Measurements from ENCODE around the gene INAFM1. TPM values are rescaled to one million over a fixed set of nuclear protein-coding genes. Genes with fewer than 3 reads are reported as not detected.
A peak's percentile ranks its signal among the peaks of the same experiment; 100 is the strongest.

INAFM1 gene
- polyA plus RNA-seq, 1 of the 3 experiments (the other 2 are of a cell fraction) = 5.5 TPM

- CTCF ChIA-PET = interaction anchor here (0.7 to 5.2 kb wide), 14 partner anchors 8 to 224 kb away, joined by 3 to 58 read pairs (median 6); partner anchors contain the start of genes DHX34 and INAFM1
- Histone ChIP-seq H3K79me2 (ENCODE audit: insufficient read depth) (no peaks in the 10 kb centered on the region), H3K27ac (ENCODE audit: low read depth in 2 of 2, low read length in 1 of 2) (no peak overlapping the region), H3K4me1 (ENCODE audit: control insufficient read depth in 1 of 2, insufficient read depth in 2 of 2, low read depth in 1 of 2, low read length in 1 of 2) (no peaks in the 10 kb centered on the region), H3K9ac (no peak overlapping the region), H3K9me2 (no peaks in the 10 kb centered on the region), H3F3A (replicated peaks; ENCODE audit: insufficient read depth) (peaks cover 11% of the 10 kb centered on the region), H3K27me3 (ENCODE audit: insufficient read depth) (no peaks in the 10 kb centered on the region), H3K36me3 (replicated peaks in 1 of 2; ENCODE audit: control insufficient read depth in 1 of 2, insufficient read depth in 2 of 2, low read length in 1 of 2) (no peaks in the 10 kb centered on the region), H4K20me1 (ENCODE audit: insufficient read depth) (no peaks in the 10 kb centered on the region), H3K9me3 (no peaks in the 10 kb centered on the region), H3K4me3 (ENCODE audit: low read depth in 2 of 2, low read length in 1 of 2) (no peak overlapping the region), H3K4me2 (no peak overlapping the region), H2AFZ (ENCODE audit: low read depth) (no peak overlapping the region)
- TF ChIP-seq GATA2 (CRISPR knock-in tag; IDR thresholded peaks at IDR 0.05) (no peak), YY1 (IDR thresholded peaks at IDR 0.05; ENCODE audit: low read depth) (no peak)
- WGBS (ENCODE audit: low lambda C conversion rate) = 79% methylated on average over 10 of the region's 10 CpGs
- DNase-seq = no peak
- POLR2A ChIA-PET = no interaction called here
These were observed 8.8 kb downstream of the INAFM1 start for GRCh38 chr19:47283405-47284059.

GRCh38 chr19:47284324-47284899, 9.7 kb downstream of the INAFM1 start:
- H3K4me2 ChIP-seq = no peak overlapping the region
- CTCF ChIA-PET = interaction anchor here (0.7 to 5.2 kb wide), 23 partner anchors 9 to 223 kb away, joined by 3 to 58 read pairs (median 5); partner anchors contain the start of genes DHX34 and INAFM1
- H3K79me2 ChIP-seq (ENCODE audit: insufficient read depth) = no peaks in the 10 kb centered on the region
- H3K27ac ChIP-seq (ENCODE audit: low read depth in 2 of 2, low read length in 1 of 2) = no peak overlapping the region
- DNase-seq = peak; percentile 56
- POLR2A ChIA-PET = no interaction called here
- H3K9ac ChIP-seq = no peak overlapping the region
- H3K27me3 ChIP-seq (ENCODE audit: insufficient read depth) = no peaks in the 10 kb centered on the region
- no peaks in the 10 kb centered on the region for H4K20me1 ChIP-seq (ENCODE audit: insufficient read depth)
- H3K4me1 ChIP-seq (ENCODE audit: control insufficient read depth in 1 of 2, insufficient read depth in 2 of 2, low read depth in 1 of 2, low read length in 1 of 2) = peaks cover 0 to 8% of the 10 kb centered on the region in 2 experiments; a peak in 2 of 4 replicates
- no peaks in the 10 kb centered on the region for H3K9me3 ChIP-seq
- no peaks in the 10 kb centered on the region for H3K36me3 ChIP-seq (replicated peaks in 1 of 2; ENCODE audit: control insufficient read depth in 1 of 2, insufficient read depth in 2 of 2, low read length in 1 of 2)
- TF ChIP-seq CTCF (IDR thresholded peaks at IDR 0.05) (peak; percentile 88), SMC3 (IDR thresholded peaks at IDR 0.05; ENCODE audit: low read depth, low read length) (peak; percentile 46), RXRA (IDR thresholded peaks at IDR 0.05; ENCODE audit: borderline replicate concordance, low read depth) (no peak), PBX3 (IDR thresholded peaks at IDR 0.05) (peak; percentile 73), RFX5 (IDR thresholded peaks at IDR 0.05; ENCODE audit: low read length) (no peak), RAD21 (IDR thresholded peaks at IDR 0.05; ENCODE audit: low read length) (peak; percentile 66), TAF1 (IDR thresholded peaks at IDR 0.05; ENCODE audit: borderline replicate concordance, low read depth, low read length) (no peak), GATA2 (CRISPR knock-in tag; IDR thresholded peaks at IDR 0.05) (no peak)
- H3K4me3 ChIP-seq (ENCODE audit: low read depth in 2 of 2, low read length in 1 of 2) = no peak overlapping the region
- H2AFZ ChIP-seq (ENCODE audit: low read depth) = no peak overlapping the region
- H3K9me2 ChIP-seq = no peaks in the 10 kb centered on the region
- 28% methylated on average over 9 of the region's 9 CpGs for WGBS (ENCODE audit: low lambda C conversion rate)
- H3F3A ChIP-seq (replicated peaks; ENCODE audit: insufficient read depth) = peaks cover 17% of the 10 kb centered on the region
